ENCODE measurements around the gene ZNF561. TPM values are rescaled to one million over a fixed set of nuclear protein-coding genes. Genes with fewer than 3 reads are reported as not detected.
"Not testable (repeated sequence)": the region's sequence is repeated elsewhere in the genome, so short reads cannot be mapped to it uniquely, and the experiment has no call there.

Gene ZNF561
- total RNA-seq (10 to 100 TPM; 35.9 to 72.5 (median 42.3) TPM), polyA plus RNA-seq (10 to 100 TPM; 17.0 to 23.0 TPM), total RNA-seq (46.8 reads per million, percentile 70 among the genes with 10 or more reads in this experiment)

- Histone ChIP-seq H3K4me1 (ENCODE audit: control insufficient read depth in 2 of 2, insufficient read depth in 2 of 2, low read length in 2 of 2) (peaks cover 12 to 13% of the 10 kb centered on the region in 2 donors), H3K36me3 (ENCODE audit: control insufficient read depth in 2 of 3, insufficient read depth in 3 of 3, low read length in 3 of 3) (peaks cover 8 to 29% (median 16%) of the 10 kb centered on the region in 3 experiments), H3K27me3 (ENCODE audit: control insufficient read depth in 2 of 2, insufficient read depth in 2 of 2, low read length in 2 of 2) (no peaks in the 10 kb centered on the region), H3K9me3 (ENCODE audit: control insufficient read depth in 2 of 3, low read length in 3 of 3) (no peaks in the 10 kb centered on the region), H3K27ac (ENCODE audit: low read depth, low read length) (peak within 1 kb of the TSS; percentile 89), H3K4me3 (ENCODE audit: low read length) (peak within 1 kb of the TSS; percentile 96)
- ChIA-PET POLR2A (interaction anchor here (0.5 to 2.3 kb wide), 9 partner anchors 36 to 206 kb away, joined by 3 to 20 read pairs (median 4); partner anchors contain the start of genes UBL5 and ZNF846), CTCF (interaction anchor here (0.6 to 1.0 kb wide), 3 partner anchors 174 to 890 kb away, joined by 3 to 4 read pairs (median 3); no protein-coding TSS in a partner anchor)
- Mint-ChIP-seq H3K27ac (peak within 1 kb of the TSS; percentile 99 to 100 (median 100)), H3K9me3 (peaks cover 0 to 12% (median 4%) of the 10 kb centered on the region in 11 donors), H3K27me3 (peaks cover 0 to 4% (median 0%) of the 10 kb centered on the region in 5 donors), H3K36me3 (peaks cover 0 to 43% (median 20%) of the 10 kb centered on the region in 5 donors), H3K4me1 (peaks cover 13 to 34% (median 25%) of the 10 kb centered on the region in 7 donors), H3K4me3 (peak within 1 kb of the TSS; percentile 96 to 100 (median 99))
- ATAC-seq, result peak; percentile 94
- DNase-seq, result peak; percentile 73 to 93 (median 89)
- intact Hi-C loops (cut with micrococcal nuclease), result loop anchor here (1.0 to 10.0 kb wide), 15 partner anchors 35 to 789 kb away; partner anchors contain the start of genes FBXL12 (in 2 of the 2), ZNF846 (in 2 of the 2), MBD3L1 (in 1 of the 2) and UBL5 (in 1 of the 2)
Measured at GRCh38 chr19:9621156-9622037, at the start of gene ZNF561. TSS of gene ZNF561 (minus strand) at chr19:9621232. CDS start at chr19:9619456, 1,776 bp downstream.

GRCh38 chr19:9668544-9668943, 47.5 kb upstream of the ZNF561 start:
- ATAC-seq, result no peak
- H3K4me3 Mint-ChIP-seq, result peak overlapping the region in 3 of 10 donors; percentile 20 to 59 (median 40)
- peaks cover 0 to 53% (median 10%) of the 10 kb centered on the region in 3 experiments for H3K9me3 ChIP-seq (ENCODE audit: control insufficient read depth in 2 of 3, low read length in 3 of 3)
- peaks cover 0 to 51% (median 36%) of the 10 kb centered on the region in 7 donors for H3K4me1 Mint-ChIP-seq
- H3K9me3 Mint-ChIP-seq, result peaks cover 12 to 83% (median 58%) of the 10 kb centered on the region in 11 donors
- H3K27ac ChIP-seq (ENCODE audit: low read depth, low read length), result no peak overlapping the region
- no peak overlapping the region for H3K4me3 ChIP-seq (ENCODE audit: low read length)
- CTCF ChIA-PET, result no interaction called here
- H3K27me3 Mint-ChIP-seq, result no peaks in the 10 kb centered on the region
- DNase-seq, result no peak
- no peaks in the 10 kb centered on the region for H3K27me3 ChIP-seq (ENCODE audit: control insufficient read depth in 2 of 2, insufficient read depth in 2 of 2, low read length in 2 of 2)
- H3K36me3 Mint-ChIP-seq, result peaks cover 42 to 80% (median 69%) of the 10 kb centered on the region in 5 donors
- POLR2A ChIA-PET, result no interaction called here
- H3K27ac Mint-ChIP-seq, result no peak overlapping the region
- intact Hi-C loops (cut with micrococcal nuclease), result no loop called here
- peaks cover 0 to 4% of the 10 kb centered on the region in 2 donors for H3K4me1 ChIP-seq (ENCODE audit: control insufficient read depth in 2 of 2, insufficient read depth in 2 of 2, low read length in 2 of 2)
- peaks cover 4 to 38% (median 4%) of the 10 kb centered on the region in 3 experiments for H3K36me3 ChIP-seq (ENCODE audit: control insufficient read depth in 2 of 3, insufficient read depth in 3 of 3, low read length in 3 of 3)

- Mint-ChIP-seq H3K36me3 (peaks cover 40 to 78% (median 67%) of the 10 kb centered on the region in 5 donors), H3K27ac (no peak overlapping the region), H3K9me3 (peaks cover 10 to 78% (median 57%) of the 10 kb centered on the region in 11 donors), H3K4me3 (peak overlapping the region in 1 of 10 donors; percentile 7), H3K27me3 (no peaks in the 10 kb centered on the region), H3K4me1 (peaks cover 0 to 53% (median 34%) of the 10 kb centered on the region in 7 donors)
- ChIA-PET CTCF (no interaction called here), POLR2A (no interaction called here)
- ATAC-seq, result no peak
- H3K27me3 ChIP-seq (ENCODE audit: control insufficient read depth in 2 of 2, insufficient read depth in 2 of 2, low read length in 2 of 2), result no peaks in the 10 kb centered on the region
- H3K4me3 ChIP-seq (ENCODE audit: low read length), result no peak overlapping the region
- H3K36me3 ChIP-seq (ENCODE audit: control insufficient read depth in 2 of 3, insufficient read depth in 3 of 3, low read length in 3 of 3), result peaks cover under 1 to 38% (median 4%) of the 10 kb centered on the region in 3 experiments
- no peak overlapping the region for H3K27ac ChIP-seq (ENCODE audit: low read depth, low read length)
- peaks cover 0 to 4% of the 10 kb centered on the region in 2 donors for H3K4me1 ChIP-seq (ENCODE audit: control insufficient read depth in 2 of 2, insufficient read depth in 2 of 2, low read length in 2 of 2)
- H3K9me3 ChIP-seq (ENCODE audit: control insufficient read depth in 2 of 3, low read length in 3 of 3), result peaks cover 0 to 47% (median 6%) of the 10 kb centered on the region in 3 experiments
- DNase-seq, result no peak
- intact Hi-C loops (cut with micrococcal nuclease), result no loop called here
Measured at GRCh38 chr19:9667898-9668297, 46.9 kb upstream of the ZNF561 start.

GRCh38 chr19:9658769-9659168, 37.7 kb upstream of the ZNF561 start:
- H3K4me3 ChIP-seq (ENCODE audit: low read length), result no peak overlapping the region
- intact Hi-C loops (cut with micrococcal nuclease), result no loop called here
- DNase-seq (no peak), ATAC-seq (no peak)
- H3K4me1 ChIP-seq (ENCODE audit: control insufficient read depth in 2 of 2, insufficient read depth in 2 of 2, low read length in 2 of 2), result no peaks in the 10 kb centered on the region
- POLR2A ChIA-PET, result no interaction called here
- H3K9me3 ChIP-seq (ENCODE audit: control insufficient read depth in 2 of 3, low read length in 3 of 3), result peaks cover 0 to 16% (median 11%) of the 10 kb centered on the region in 3 experiments
- CTCF ChIA-PET, result no interaction called here
- H3K9me3 Mint-ChIP-seq, result peaks cover 0 to 44% (median 23%) of the 10 kb centered on the region in 11 donors
- H3K36me3 Mint-ChIP-seq, result peaks cover 10 to 62% (median 51%) of the 10 kb centered on the region in 5 donors
- H3K36me3 ChIP-seq (ENCODE audit: control insufficient read depth in 2 of 3, insufficient read depth in 3 of 3, low read length in 3 of 3), result peaks cover 10 to 54% (median 18%) of the 10 kb centered on the region in 3 experiments
- H3K27ac ChIP-seq (ENCODE audit: low read depth, low read length), result no peak overlapping the region
- no peaks in the 10 kb centered on the region for H3K27me3 ChIP-seq (ENCODE audit: control insufficient read depth in 2 of 2, insufficient read depth in 2 of 2, low read length in 2 of 2)
- no peaks in the 10 kb centered on the region for H3K27me3 Mint-ChIP-seq
- no peak overlapping the region for H3K4me3 Mint-ChIP-seq
- H3K4me1 Mint-ChIP-seq, result peaks cover 0 to 19% (median 4%) of the 10 kb centered on the region in 7 donors
- H3K27ac Mint-ChIP-seq, result no peak overlapping the region

GRCh38 chr19:9653066-9653555, 32.1 kb upstream of the ZNF561 start:
- H3K27ac Mint-ChIP-seq; H3K27me3 Mint-ChIP-seq; H3K4me1 Mint-ChIP-seq; H3K27ac ChIP-seq (ENCODE audit: low read depth, low read length); H3K27me3 ChIP-seq (ENCODE audit: control insufficient read depth in 2 of 2, insufficient read depth in 2 of 2, low read length in 2 of 2); DNase-seq; CTCF ChIA-PET; ATAC-seq; H3K4me3 ChIP-seq (ENCODE audit: low read length); H3K4me3 Mint-ChIP-seq; intact Hi-C loops (cut with micrococcal nuclease); POLR2A ChIA-PET; H3K4me1 ChIP-seq (ENCODE audit: control insufficient read depth in 2 of 2, insufficient read depth in 2 of 2, low read length in 2 of 2): not testable (repeated sequence)
- Histone ChIP-seq H3K36me3 (ENCODE audit: control insufficient read depth in 2 of 3, insufficient read depth in 3 of 3, low read length in 3 of 3) (peaks cover 22 to 82% (median 38%) of the 10 kb centered on the region in 3 experiments), H3K9me3 (ENCODE audit: control insufficient read depth in 2 of 3, low read length in 3 of 3) (peaks cover 0 to 47% (median 30%) of the 10 kb centered on the region in 3 experiments)
- Mint-ChIP-seq H3K9me3 (peaks cover 5 to 84% (median 49%) of the 10 kb centered on the region in 11 donors), H3K36me3 (peaks cover 32 to 88% (median 77%) of the 10 kb centered on the region in 5 donors)

GRCh38 chr19:9651464-9651863, 30.4 kb upstream of the ZNF561 start:
- H3K27ac ChIP-seq (ENCODE audit: low read depth, low read length); intact Hi-C loops (cut with micrococcal nuclease); H3K27me3 ChIP-seq (ENCODE audit: control insufficient read depth in 2 of 2, insufficient read depth in 2 of 2, low read length in 2 of 2); ATAC-seq; CTCF ChIA-PET; H3K27me3 Mint-ChIP-seq; H3K27ac Mint-ChIP-seq; H3K4me3 Mint-ChIP-seq; DNase-seq; POLR2A ChIA-PET; H3K4me1 Mint-ChIP-seq; H3K4me1 ChIP-seq (ENCODE audit: control insufficient read depth in 2 of 2, insufficient read depth in 2 of 2, low read length in 2 of 2); H3K4me3 ChIP-seq (ENCODE audit: low read length): not testable (repeated sequence)
- Mint-ChIP-seq H3K36me3 (peaks cover 27 to 80% (median 67%) of the 10 kb centered on the region in 5 donors), H3K9me3 (peaks cover 5 to 73% (median 41%) of the 10 kb centered on the region in 11 donors)
- peaks cover 0 to 47% (median 30%) of the 10 kb centered on the region in 3 experiments for H3K9me3 ChIP-seq (ENCODE audit: control insufficient read depth in 2 of 3, low read length in 3 of 3)
- peaks cover 22 to 68% (median 38%) of the 10 kb centered on the region in 3 experiments for H3K36me3 ChIP-seq (ENCODE audit: control insufficient read depth in 2 of 3, insufficient read depth in 3 of 3, low read length in 3 of 3)
